ENCODE measurements around the gene ASB18. TPM values are rescaled to one million over a fixed set of nuclear protein-coding genes. Genes with fewer than 3 reads are reported as not detected.

The ASB18 gene
- total and polyA plus RNA-seq, 2 of the 4 experiments (the other 2 are of a cell fraction) = not detected

GRCh38 chr2:236161082-236161462 lies 103.1 kb downstream of the ASB18 start:
- ChIA-PET CTCF (interaction anchor here (0.5 to 1.0 kb wide), 2 partner anchors 20 to 281 kb away, joined by 3 read pairs; no protein-coding TSS in a partner anchor), POLR2A (ENCODE audit: unreplicated experiment) (no interaction called here)
- BruUV-seq (replicated peaks) = no TSS peak
- Histone ChIP-seq H3K36me3 (ENCODE audit: control insufficient read depth, insufficient read depth, low read length) (no peaks in the 10 kb centered on the region), H2AK5ac (ENCODE audit: low read depth, low read length) (no peak overlapping the region), H3K9me3 (ENCODE audit: control insufficient read depth, insufficient read depth, low read length) (peaks cover under 1% of the 10 kb centered on the region; the same call in 1 of the 2 replicates), H4K8ac (ENCODE audit: low read depth in 2 of 2, low read length in 2 of 2) (no peak overlapping the region), H2BK15ac (ENCODE audit: low read depth, low read length) (no peak overlapping the region), H3K14ac (replicated peaks; ENCODE audit: low read depth, low read length) (no peak overlapping the region), H3K4me3 (ENCODE audit: insufficient read depth, low read depth, low read length) (no peak overlapping the region), H2BK5ac (ENCODE audit: low read depth, low read length, poor library complexity, severe bottlenecking) (no peak overlapping the region), H3K56ac (ENCODE audit: extremely low read depth, insufficient read depth, low read length) (no peak overlapping the region), H2BK120ac (ENCODE audit: low read depth, low read length) (no peak overlapping the region), H4K91ac (ENCODE audit: insufficient read depth, low read depth, low read length) (no peak overlapping the region), H4K20me1 (ENCODE audit: insufficient read depth, low read length) (no peaks in the 10 kb centered on the region; the same call in 1 of the 2 replicates), H3K4ac (ENCODE audit: low read depth, low read length) (no peak overlapping the region), H3K27me3 (ENCODE audit: control insufficient read depth, insufficient read depth, low read length) (peaks cover 95% of the 10 kb centered on the region), H2AFZ (replicated peaks; ENCODE audit: low read length, poor library complexity) (no peak overlapping the region), H3K23ac (ENCODE audit: low read depth, low read length) (no peak overlapping the region), H3K27ac (ENCODE audit: insufficient read depth, low read length) (no peak overlapping the region), H2AK9ac (replicated peaks; ENCODE audit: low read depth, low read length, poor library complexity) (no peak overlapping the region), H3K4me2 (ENCODE audit: low read depth, low read length) (no peak overlapping the region), H4K5ac (ENCODE audit: low read depth, low read length) (no peak overlapping the region), H3K9me1 (ENCODE audit: insufficient read depth, low read length) (no peaks in the 10 kb centered on the region), H3K9ac (ENCODE audit: low read depth, low read length) (no peak overlapping the region), H2BK20ac (ENCODE audit: low read depth, low read length) (no peak overlapping the region), H3K18ac (ENCODE audit: low read depth, low read length) (no peak overlapping the region), H3K4me1 (ENCODE audit: control insufficient read depth, insufficient read depth, low read length) (peaks cover 2% of the 10 kb centered on the region; the same call in 1 of the 2 replicates), H3K79me1 (ENCODE audit: low read depth in 1 of 2, low read length in 2 of 2) (no peaks in the 10 kb centered on the region)
- WGBS, 2 experiments (ENCODE audit: extremely low coverage in 2 of 2, insufficient read length in 1 of 2) = no CpG with 5 or more reads among the region's 15 CpGs
- DNase-seq (no peak), ATAC-seq (ENCODE audit: low read depth) (no peak)
- intact Hi-C loops (cut with micrococcal nuclease) (no loop called here), in situ Hi-C loops (cut with MboI; ENCODE audit: low sequenced_read_pairs) (loop anchor here (25.0 kb wide), 1 partner anchor 549 kb away; no protein-coding TSS in a partner anchor), dilution Hi-C loops (cut with HindIII; ENCODE audit: low sequenced_read_pairs, unreplicated experiment) (no loop called here)
- TF ChIP-seq MAFK (IDR thresholded peaks at IDR 0.05; ENCODE audit: low read depth, low read length) = no peak
- TF ChIP-seq BHLHE40 (IDR thresholded peaks at IDR 0.05; ENCODE audit: low read depth, low read length) = no peak
- no peak for TF ChIP-seq NFE2L2 (IDR thresholded peaks at IDR 0.05; ENCODE audit: low read depth, low read length)
- TF ChIP-seq RFX5 (IDR thresholded peaks at IDR 0.05; ENCODE audit: low read depth, low read length) = no peak
- no peak for TF ChIP-seq FOS (IDR thresholded peaks at IDR 0.05; ENCODE audit: low read depth, low read length)
- TF ChIP-seq SMC3 (IDR thresholded peaks at IDR 0.05; ENCODE audit: low read depth, low read length) = no peak
- TF ChIP-seq MXI1 (IDR thresholded peaks at IDR 0.05; ENCODE audit: borderline replicate concordance, low read depth, low read length) = no peak
- TF ChIP-seq RCOR1 (IDR thresholded peaks at IDR 0.05; ENCODE audit: insufficient replicate concordance, low read length) = no peak
